HG02870 (cell line): ENCODE data around the gene SMPD4.
"Not testable (repeated sequence)": the region's sequence is repeated elsewhere in the genome, so short reads cannot be mapped to it uniquely, and the experiment has no call there.

ENCODE experiments used
- ATAC-seq: cut with Tn5 transposase; IDR thresholded peaks from one replicate; pipeline ENCODE4 v1.9.1; 2021; ENCODE audit warnings: mild to moderate bottlenecking, moderate library complexity; ENCODE audit not compliant: unreplicated experiment

SMPD4 gene

GRCh38 chr2:130181325-130181879, at the start of gene SMPD4:
SMPD4 (minus strand) TSS chr2:130181602; CDS start chr2:130176592, 5,010 bp downstream.
- peak; percentile 61 for ATAC-seq

GRCh38 chr2:130230907-130231306, 49.5 kb upstream of the SMPD4 start:
- ATAC-seq, result not testable (repeated sequence)

GRCh38 chr2:130230376-130230775, 49.0 kb upstream of the SMPD4 start:
- ATAC-seq, result not testable (repeated sequence)

- ATAC-seq, result not testable (repeated sequence)
These were observed 47.7 kb upstream of the SMPD4 start for GRCh38 chr2:130229161-130229510.

- not testable (repeated sequence) for ATAC-seq
These were observed 47.2 kb upstream of the SMPD4 start for GRCh38 chr2:130228467-130229160.

GRCh38 chr2:130228005-130228404, 46.6 kb upstream of the SMPD4 start:
- ATAC-seq, result not testable (repeated sequence)

- ATAC-seq, result peak; percentile 99
These were observed 41.1 kb upstream of the SMPD4 start for GRCh38 chr2:130222523-130222922.

GRCh38 chr2:130220505-130220904, 39.1 kb upstream of the SMPD4 start:
- ATAC-seq, result not testable (repeated sequence)

GRCh38 chr2:130219147-130219546, 37.7 kb upstream of the SMPD4 start:
- not testable (repeated sequence) for ATAC-seq

GRCh38 chr2:130207051-130207450, 25.6 kb upstream of the SMPD4 start:
- not testable (repeated sequence) for ATAC-seq

- not testable (repeated sequence) for ATAC-seq
These were observed 21.7 kb upstream of the SMPD4 start for GRCh38 chr2:130203150-130203549.

- not testable (repeated sequence) for ATAC-seq
These were observed 21.1 kb upstream of the SMPD4 start for GRCh38 chr2:130202518-130202917.

GRCh38 chr2:130198343-130198742, 16.9 kb upstream of the SMPD4 start, which contains the start of gene TUBA3E:
TUBA3E (minus strand) TSS chr2:130198439; CDS start chr2:130198360, 79 bp downstream.
- ATAC-seq, result no peak

- not testable (repeated sequence) for ATAC-seq
These were observed 14.7 kb upstream of the SMPD4 start for GRCh38 chr2:130196052-130196451.

GRCh38 chr2:130195089-130195635, 13.8 kb upstream of the SMPD4 start:
- not testable (repeated sequence) for ATAC-seq

- not testable (repeated sequence) for ATAC-seq
These were observed 12.4 kb upstream of the SMPD4 start for GRCh38 chr2:130193824-130194223.

GRCh38 chr2:130192451-130192850, 11.0 kb upstream of the SMPD4 start:
- not testable (repeated sequence) for ATAC-seq

GRCh38 chr2:130191319-130191718, 9.9 kb upstream of the SMPD4 start:
- ATAC-seq, result not testable (repeated sequence)

- no peak for ATAC-seq
These were observed 8.8 kb upstream of the SMPD4 start for GRCh38 chr2:130190237-130190636.

GRCh38 chr2:130188958-130189357, 7.6 kb upstream of the SMPD4 start:
- ATAC-seq, result not testable (repeated sequence)

- not testable (repeated sequence) for ATAC-seq
These were observed 6.7 kb upstream of the SMPD4 start for GRCh38 chr2:130187859-130188792.
